ENCODE measurements around the gene GPR55.

Gene GPR55

DNA sequence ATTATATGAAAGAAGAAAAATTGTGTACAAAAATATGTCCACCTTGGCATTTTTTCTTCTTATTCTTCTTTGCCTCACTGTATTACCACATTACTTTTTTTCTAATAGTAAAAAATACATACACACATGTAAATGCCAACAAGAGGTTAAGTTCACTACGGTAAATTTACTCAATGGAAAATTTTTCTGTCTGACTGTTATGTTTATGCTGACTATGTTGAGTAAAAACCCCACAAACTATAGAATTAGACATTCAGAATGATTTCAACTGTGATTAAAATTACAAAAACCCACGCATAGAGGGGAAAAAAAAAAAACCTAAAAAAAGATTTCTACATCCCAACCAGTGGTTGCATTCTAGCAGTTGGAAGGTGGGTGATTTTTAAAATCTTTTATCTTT, 5.4 kb downstream of the GPR55 start:
- no peak for DNase-seq (ENCODE audit: low read depth in 2 of 2, low spot score in 1 of 2)

- DNase-seq (ENCODE audit: low read depth in 2 of 2, low spot score in 1 of 2): no peak
These were observed 5.8 kb downstream of the GPR55 start for GRCh38 chr2:230919240-230919639.

DNA sequence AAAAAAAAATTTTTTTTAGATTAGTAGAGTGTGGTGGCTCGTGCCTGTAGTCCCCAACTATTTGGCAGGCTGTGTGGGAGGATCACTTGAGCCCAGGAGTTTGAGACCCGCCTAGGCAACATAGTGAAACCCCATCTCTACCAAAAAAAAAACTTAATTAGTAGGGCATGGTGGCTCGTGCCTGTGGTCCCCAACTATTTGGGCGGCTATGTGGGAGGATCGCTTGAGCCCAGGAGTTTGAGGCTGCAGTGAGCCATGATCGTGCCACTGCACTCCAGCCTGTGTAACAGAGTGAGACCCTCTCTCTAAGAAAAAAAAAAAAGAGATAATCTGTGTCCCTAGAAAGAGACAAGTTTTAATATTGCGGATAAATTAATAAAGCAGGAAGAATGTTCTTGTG, 8.8 kb downstream of the GPR55 start:
- DNase-seq (ENCODE audit: low read depth in 2 of 2, low spot score in 1 of 2): no peak

DNA sequence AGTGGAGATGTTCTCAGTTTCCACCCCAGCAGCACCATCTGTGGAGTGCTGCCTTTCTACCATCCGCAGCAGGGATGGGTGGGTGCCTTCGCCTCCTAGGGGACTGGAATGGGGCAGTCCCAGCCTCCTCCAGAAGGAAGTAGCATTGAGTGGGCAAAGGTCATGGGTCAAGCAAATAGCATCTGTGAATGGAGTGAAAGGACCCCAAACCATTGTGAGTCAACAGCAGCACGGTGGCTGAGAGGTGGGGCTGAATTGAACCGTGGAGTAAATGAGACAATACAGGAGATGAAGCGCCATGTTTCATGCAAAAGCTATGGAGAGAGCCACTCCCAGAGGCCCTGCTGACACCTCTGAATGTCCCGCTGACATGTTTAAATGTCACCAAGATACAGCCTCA, 9.7 kb downstream of the GPR55 start:
- no peak for DNase-seq (ENCODE audit: low read depth in 2 of 2, low spot score in 1 of 2)

DNA sequence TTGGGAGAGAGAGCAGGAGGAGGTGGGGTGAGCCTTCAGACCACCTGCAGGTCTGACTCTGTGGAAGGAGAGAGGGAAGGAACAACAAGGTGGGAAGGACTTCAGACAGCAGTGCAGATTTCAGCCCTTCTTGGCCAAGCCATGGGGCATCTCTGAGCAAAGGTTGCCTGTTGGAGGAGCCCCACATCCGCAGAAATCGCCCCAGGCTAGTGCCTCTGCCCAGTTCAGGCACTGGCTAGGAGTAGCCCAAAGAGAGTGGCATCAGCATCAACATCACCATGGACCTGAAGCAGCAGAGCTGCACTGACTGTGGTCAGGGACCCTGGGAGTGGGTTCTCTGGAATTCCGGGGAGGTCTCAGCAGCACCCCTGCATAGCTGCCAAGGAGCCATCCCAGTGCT, 10.2 kb downstream of the GPR55 start:
- DNase-seq (ENCODE audit: low read depth in 2 of 2, low spot score in 1 of 2): no peak

GRCh38 chr2:230913406-230914143, 11.5 kb downstream of the GPR55 start:
- no peak for DNase-seq (ENCODE audit: low read depth in 2 of 2, low spot score in 1 of 2)

DNA sequence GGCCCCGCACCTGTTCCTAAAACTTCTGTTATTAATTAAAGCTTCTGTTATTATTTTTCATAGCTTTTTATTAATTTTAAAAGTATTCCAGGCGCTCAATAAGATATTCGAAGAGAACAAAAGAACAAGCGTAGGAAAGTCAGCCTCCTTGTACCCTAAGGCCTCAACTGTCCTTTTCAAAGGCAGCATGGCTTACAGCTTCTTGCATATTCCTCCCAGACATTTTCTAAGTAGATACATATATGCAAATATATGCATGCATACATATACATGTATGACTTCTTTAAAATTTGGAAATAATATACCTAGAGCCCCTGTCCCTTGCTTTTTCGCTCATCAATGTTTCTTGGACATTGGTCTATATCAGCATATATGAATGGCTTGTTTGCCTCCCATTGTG, 12.3 kb downstream of the GPR55 start:
- DNase-seq (ENCODE audit: low read depth in 2 of 2, low spot score in 1 of 2): no peak

GRCh38 chr2:230912046-230912445, 13.0 kb downstream of the GPR55 start:
- DNase-seq (ENCODE audit: low read depth in 2 of 2, low spot score in 1 of 2): no peak

- DNase-seq (ENCODE audit: low read depth in 2 of 2, low spot score in 1 of 2): no peak
These were observed 14.4 kb downstream of the GPR55 start for GRCh38 chr2:230910546-230911177.

DNA sequence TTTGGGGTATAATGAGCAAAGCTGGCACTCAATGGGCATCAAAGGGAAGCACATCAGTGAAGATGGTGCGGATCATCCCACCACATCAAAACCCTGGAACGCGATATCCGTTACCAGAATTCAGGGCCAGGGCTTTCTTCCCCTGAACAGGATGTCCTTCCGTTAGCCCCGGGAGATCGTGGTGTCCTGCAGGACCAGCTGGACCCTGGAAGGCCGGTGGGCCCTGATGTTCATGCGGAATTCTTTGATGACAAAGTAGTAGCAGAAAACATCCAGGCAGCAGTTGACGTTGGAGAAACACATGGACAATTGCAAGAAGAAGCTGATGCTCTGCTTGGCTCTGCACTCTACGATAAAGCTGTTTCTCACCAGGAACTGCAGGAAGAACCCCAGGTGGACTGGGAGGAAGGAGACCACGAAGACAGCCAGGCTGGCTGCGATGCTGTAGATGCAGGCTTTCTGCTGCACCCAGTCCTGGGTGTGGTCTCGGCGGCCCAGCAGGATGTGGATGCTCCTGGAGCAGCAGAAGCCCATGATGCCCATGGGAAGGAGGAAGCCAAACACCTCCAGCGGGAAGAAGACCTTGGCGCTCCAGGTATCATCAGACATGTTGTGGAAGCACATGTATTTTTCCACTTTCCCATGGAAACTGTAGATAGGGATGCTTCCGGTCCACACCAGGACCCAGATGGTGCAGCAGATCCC, 15.0 kb downstream of the GPR55 start:
- no peak for DNase-seq (ENCODE audit: low read depth in 2 of 2, low spot score in 1 of 2)

GRCh38 chr2:230908595-230909191, 16.3 kb downstream of the GPR55 start:
- DNase-seq (ENCODE audit: low read depth in 2 of 2, low spot score in 1 of 2): no peak

DNA sequence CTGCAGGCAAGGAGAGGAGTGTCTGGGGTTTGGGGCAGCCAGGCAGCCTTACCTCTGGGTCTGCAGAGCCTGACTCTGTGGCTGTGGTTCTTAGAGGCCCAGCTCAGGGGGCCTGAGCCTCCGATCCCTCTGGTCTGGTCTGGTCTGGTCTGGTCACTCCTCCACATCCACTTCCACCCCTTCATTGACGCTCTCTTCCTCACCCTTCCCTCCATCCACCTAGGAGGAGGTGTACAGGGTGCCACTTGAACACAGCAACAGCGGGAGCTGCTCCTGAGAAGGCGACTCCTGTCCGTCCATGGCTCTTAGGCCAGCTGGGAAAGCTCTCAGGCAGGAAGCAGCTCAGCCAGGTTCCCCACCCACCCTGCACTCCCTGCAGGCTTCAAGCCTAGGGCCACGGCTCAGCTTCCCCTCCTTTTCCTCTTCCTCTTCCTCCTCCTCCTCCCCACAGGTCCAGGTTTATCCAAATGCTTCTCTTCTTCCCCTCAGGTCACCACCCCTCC, 16.9 kb downstream of the GPR55 start:
- no peak for DNase-seq (ENCODE audit: low read depth in 2 of 2, low spot score in 1 of 2)

DNA sequence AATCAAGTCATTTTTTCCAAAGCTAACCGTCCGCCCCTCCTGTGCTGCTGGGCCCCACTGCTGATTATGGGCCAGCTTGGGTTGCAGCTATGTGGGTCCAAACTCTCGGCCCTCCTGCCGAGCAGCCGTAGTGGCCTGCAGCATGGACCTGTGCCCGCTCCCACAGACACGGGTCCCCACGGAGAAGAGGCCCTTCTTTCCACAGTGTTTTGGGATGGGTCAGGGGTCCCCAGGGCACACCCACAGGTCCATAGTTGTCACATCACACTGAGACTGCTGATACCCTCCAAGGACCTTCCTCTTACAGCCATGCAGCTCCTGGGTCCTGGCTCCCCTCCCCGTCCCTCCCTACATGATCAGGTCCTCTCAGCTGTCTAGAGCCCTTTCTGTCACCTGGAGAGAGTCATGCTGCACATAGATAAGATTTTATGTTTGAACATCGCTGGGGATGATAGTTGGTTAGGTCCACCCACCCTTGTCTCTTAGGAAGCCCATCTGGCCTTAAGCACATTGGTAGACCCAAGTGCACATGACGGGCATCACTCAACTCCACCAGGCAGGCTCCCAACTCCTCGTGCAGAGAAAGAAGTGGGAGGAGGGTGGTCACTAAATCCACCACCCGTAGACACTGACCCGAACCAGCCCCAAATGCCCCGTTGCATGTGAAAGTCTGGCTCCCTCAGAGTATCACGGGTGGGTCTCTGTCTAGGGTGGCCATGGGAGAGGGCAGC, 17.5 kb downstream of the GPR55 start:
- DNase-seq (ENCODE audit: low read depth in 2 of 2, low spot score in 1 of 2): no peak

DNA sequence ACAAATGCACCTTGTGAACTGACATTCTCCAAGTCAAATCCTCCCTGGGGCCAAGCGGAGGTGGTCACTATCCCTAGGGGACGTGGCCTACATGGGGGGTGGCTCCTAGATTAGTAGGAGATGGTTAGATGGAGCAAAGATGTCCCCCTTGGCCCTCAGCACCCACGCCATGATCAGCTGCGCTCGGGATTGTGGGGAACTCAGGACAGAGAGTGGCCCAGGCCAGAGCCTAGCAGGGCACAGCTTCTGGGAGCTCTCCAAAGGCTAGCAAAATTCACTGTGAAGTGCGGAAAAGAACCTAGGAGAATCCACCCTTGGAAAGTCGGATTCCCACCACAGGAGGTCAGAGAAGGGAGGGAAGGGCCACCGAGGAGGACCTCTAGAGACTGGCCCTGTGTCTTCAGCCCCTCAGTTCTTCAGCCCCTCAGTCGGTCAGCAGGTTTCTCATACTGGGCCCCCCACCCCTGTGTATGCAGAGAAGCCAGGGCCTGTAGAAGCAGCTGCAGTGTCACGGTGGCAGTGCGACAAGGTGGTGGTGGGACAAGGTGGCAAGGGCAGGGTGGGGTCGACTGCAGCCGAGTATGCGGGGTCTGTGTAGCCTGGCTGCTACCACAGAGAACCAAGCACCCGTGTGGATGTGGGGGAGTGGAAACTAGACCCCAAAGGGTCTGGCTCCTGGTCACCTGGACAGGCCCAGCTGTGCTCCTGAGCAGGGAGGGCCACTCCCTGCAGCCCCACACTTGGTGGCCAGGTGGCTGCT, 18.4 kb downstream of the GPR55 start:
- no peak for DNase-seq (ENCODE audit: low read depth in 2 of 2, low spot score in 1 of 2)

DNA sequence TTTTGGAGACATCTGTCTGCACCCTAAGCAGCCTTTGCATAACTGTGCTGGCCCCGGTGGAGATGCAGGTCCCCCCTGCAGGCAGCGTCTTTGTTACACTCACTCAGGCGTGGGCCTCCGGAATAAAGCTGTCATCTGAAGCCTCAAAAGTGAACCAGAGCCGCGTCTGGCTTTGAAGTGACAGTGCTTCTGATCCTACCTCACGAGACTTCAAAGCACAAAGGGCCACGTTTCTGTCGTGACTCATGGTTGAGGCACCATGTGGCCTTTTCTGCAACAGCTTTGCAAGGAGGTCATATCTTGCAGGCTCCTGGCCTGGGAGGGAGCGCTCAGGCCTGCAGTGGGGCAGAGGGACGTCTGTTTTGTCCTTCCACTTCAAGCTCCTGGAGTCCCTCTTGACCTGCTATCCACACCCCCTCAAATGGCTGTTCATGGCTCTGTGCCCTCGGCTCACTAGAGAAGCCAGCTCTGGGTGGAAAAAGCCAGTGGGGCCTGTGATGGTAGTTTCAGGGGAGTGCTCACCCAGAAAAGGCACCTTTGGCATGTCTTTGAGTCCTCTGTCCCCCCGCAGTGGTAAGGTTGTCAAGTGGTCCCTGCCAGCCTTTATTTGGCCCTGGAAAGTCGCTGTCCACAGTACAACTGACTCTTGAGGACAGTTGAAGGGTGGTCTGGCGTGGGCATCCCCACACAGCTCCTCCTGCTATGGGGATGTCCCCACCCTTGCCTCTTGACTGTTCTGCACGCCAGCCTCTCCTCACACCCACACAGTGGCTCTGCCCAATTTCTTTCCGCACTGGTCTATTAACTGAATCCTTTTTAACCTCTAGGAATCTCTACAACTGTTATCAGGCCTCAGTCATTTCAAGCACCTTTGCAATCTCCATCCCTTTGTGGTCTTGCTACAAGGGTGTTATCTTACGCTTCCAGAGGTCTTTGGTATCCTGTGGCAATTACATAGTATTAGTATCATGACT, 19.3 kb downstream of the GPR55 start:
- peak; percentile 82 to 90 for DNase-seq (ENCODE audit: low read depth in 2 of 2, low spot score in 1 of 2)

DNA sequence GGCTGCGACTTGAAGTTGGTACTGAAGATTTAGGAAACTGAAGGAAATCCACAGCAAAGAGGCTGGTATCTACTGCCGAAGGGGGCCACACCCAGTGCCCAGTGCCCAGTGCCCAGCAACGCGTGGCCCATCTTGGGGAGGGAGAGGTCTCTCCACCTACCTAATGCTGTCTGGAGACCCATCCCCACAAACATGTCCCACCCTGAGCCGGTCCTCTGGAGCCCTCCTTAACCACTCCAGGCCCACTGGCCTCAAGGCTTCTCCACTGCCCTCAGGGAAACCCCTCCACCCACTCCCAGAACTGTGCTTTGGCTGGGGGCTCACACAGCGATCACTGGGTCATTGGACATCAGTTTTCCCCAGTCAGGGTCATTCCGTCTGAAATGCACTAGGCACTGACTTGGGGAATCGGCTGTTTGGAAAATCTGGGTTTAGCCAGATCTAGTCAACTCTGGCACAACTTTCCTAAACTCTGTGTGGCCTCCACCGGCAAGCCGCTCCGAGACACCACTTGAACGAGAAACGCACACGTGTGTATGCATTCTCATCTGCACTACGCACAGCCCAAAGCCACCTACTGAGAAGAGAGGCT, 20.1 kb downstream of the GPR55 start:
- DNase-seq (ENCODE audit: low read depth in 2 of 2, low spot score in 1 of 2): no peak

- no peak for DNase-seq (ENCODE audit: low read depth in 2 of 2, low spot score in 1 of 2)
These were observed 21.6 kb downstream of the GPR55 start for GRCh38 chr2:230903231-230904150.

All from stimulated activated CD8-positive, alpha-beta memory T cell treated with anti-CD3 and anti-CD28 coated beads, Interleukin-4, amount 100 ng/mL, for 4 hours (primary cell).